ENCODE measurements around the gene DNAJC12.
"Not testable (repeated sequence)": the region's sequence is repeated elsewhere in the genome, so short reads cannot be mapped to it uniquely, and the experiment has no call there.

DNA sequence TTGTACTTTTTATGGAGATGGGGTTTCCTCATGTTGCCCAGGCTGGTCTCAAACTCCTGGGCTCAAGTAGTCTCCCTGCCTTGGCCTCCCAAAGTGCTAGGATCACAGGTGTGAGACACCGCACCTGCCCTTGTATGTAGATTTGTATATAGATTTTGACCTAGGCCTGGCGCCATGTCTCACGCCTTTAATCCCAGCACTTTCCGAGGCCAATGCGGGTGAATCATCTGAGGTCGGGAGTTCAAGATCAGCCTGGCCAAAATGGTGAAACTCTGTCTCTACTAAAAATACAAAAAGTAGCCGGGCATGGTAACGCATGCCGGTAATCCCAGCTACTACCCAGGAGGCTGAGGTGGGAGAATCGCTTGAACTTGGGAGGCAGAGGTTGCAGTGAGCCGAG is 39.4 kb upstream of the DNAJC12 start:
- TF ChIP-seq CEBPB (IDR thresholded peaks at IDR 0.05; ENCODE audit: low read depth); EZH2 (IDR thresholded peaks at IDR 0.05); RAD21 (IDR thresholded peaks at IDR 0.05; ENCODE audit: low read depth); CBX3 (IDR thresholded peaks at IDR 0.05; ENCODE audit: low read depth); POLR2A (IDR thresholded peaks at IDR 0.05; ENCODE audit: borderline replicate concordance, extremely low read depth, insufficient read depth, insufficient read length); EGR1 (IDR thresholded peaks at IDR 0.05; ENCODE audit: low read depth); SRF (IDR thresholded peaks at IDR 0.05; ENCODE audit: low read depth); POLR2AphosphoS5 (IDR thresholded peaks at IDR 0.05; ENCODE audit: low read depth, low read length): not testable (repeated sequence)
- TF ChIP-seq, protein P1, sequence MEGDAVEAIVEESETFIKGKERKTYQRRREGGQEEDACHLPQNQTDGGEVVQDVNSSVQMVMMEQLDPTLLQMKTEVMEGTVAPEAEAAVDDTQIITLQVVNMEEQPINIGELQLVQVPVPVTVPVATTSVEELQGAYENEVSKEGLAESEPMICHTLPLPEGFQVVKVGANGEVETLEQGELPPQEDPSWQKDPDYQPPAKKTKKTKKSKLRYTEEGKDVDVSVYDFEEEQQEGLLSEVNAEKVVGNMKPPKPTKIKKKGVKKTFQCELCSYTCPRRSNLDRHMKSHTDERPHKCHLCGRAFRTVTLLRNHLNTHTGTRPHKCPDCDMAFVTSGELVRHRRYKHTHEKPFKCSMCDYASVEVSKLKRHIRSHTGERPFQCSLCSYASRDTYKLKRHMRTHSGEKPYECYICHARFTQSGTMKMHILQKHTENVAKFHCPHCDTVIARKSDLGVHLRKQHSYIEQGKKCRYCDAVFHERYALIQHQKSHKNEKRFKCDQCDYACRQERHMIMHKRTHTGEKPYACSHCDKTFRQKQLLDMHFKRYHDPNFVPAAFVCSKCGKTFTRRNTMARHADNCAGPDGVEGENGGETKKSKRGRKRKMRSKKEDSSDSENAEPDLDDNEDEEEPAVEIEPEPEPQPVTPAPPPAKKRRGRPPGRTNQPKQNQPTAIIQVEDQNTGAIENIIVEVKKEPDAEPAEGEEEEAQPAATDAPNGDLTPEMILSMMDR (IDR thresholded peaks at IDR 0.05 in 2 of 3, conservative IDR thresholded peaks at IDR 0.05 in 1 of 3; ENCODE audit: borderline replicate concordance in 1 of 3, insufficient read depth in 1 of 3, low read depth in 2 of 3, low read length in 2 of 3), result not testable (repeated sequence)
- TF ChIP-seq, protein P2, sequence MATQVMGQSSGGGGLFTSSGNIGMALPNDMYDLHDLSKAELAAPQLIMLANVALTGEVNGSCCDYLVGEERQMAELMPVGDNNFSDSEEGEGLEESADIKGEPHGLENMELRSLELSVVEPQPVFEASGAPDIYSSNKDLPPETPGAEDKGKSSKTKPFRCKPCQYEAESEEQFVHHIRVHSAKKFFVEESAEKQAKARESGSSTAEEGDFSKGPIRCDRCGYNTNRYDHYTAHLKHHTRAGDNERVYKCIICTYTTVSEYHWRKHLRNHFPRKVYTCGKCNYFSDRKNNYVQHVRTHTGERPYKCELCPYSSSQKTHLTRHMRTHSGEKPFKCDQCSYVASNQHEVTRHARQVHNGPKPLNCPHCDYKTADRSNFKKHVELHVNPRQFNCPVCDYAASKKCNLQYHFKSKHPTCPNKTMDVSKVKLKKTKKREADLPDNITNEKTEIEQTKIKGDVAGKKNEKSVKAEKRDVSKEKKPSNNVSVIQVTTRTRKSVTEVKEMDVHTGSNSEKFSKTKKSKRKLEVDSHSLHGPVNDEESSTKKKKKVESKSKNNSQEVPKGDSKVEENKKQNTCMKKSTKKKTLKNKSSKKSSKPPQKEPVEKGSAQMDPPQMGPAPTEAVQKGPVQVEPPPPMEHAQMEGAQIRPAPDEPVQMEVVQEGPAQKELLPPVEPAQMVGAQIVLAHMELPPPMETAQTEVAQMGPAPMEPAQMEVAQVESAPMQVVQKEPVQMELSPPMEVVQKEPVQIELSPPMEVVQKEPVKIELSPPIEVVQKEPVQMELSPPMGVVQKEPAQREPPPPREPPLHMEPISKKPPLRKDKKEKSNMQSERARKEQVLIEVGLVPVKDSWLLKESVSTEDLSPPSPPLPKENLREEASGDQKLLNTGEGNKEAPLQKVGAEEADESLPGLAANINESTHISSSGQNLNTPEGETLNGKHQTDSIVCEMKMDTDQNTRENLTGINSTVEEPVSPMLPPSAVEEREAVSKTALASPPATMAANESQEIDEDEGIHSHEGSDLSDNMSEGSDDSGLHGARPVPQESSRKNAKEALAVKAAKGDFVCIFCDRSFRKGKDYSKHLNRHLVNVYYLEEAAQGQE (IDR thresholded peaks at IDR 0.05; ENCODE audit: low read depth), result not testable (repeated sequence)
- TF ChIP-seq, protein P3, sequence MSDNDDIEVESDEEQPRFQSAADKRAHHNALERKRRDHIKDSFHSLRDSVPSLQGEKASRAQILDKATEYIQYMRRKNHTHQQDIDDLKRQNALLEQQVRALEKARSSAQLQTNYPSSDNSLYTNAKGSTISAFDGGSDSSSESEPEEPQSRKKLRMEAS (IDR thresholded peaks at IDR 0.05), result not testable (repeated sequence)

All from HCT116 (cell line).